Endodermal cell (in vitro differentiated cells): ENCODE measurements around the gene NCAN. TPM values are rescaled to one million over a fixed set of nuclear protein-coding genes. Genes with fewer than 3 reads are reported as not detected.

ENCODE experiments used
- DNase-seq: peaks from one replicate; pipeline ENCODE4 v3.0.0-alpha.2; 2017
- H3K27ac ChIP-seq: 2 replicates; pipeline ENCODE4 v1.5.1; 2013; ENCODE audit warnings: mild to moderate bottlenecking, low read depth, low read length, moderate library complexity
- H3K27me3 ChIP-seq: 2 replicates; pipeline ENCODE4 v1.6.1; 2013; ENCODE audit warnings: mild to moderate bottlenecking, low read length, moderate library complexity; ENCODE audit not compliant: insufficient read depth, control insufficient read depth, poor library complexity, severe bottlenecking
- H3K36me3 ChIP-seq: 2 replicates; pipeline ENCODE4 v1.7.0; 2013; ENCODE audit warnings: mild to moderate bottlenecking, low read length, moderate library complexity; ENCODE audit not compliant: control insufficient read depth, insufficient read depth
- H3K4me1 ChIP-seq: one replicate; pipeline ENCODE4 v1.7.0; 2013; ENCODE audit warnings: low read length; ENCODE audit not compliant: control insufficient read depth, insufficient read depth
- H3K4me3 ChIP-seq: 2 replicates; pipeline ENCODE4 v1.5.1; 2013; ENCODE audit warnings: mild to moderate bottlenecking, low read length, moderate library complexity
- H3K9ac ChIP-seq: 2 replicates; pipeline ENCODE4 v1.6.1; 2013; ENCODE audit warnings: mild to moderate bottlenecking, low read length, moderate library complexity; ENCODE audit not compliant: poor library complexity, severe bottlenecking; ENCODE audit errors: extremely low read depth
- H3K9me3 ChIP-seq: 2 replicates; pipeline ENCODE4 v1.6.1; 2013; ENCODE audit warnings: mild to moderate bottlenecking, low read length, moderate library complexity; ENCODE audit not compliant: control insufficient read depth
- H3K27ac Mint-ChIP-seq: 2 replicates; pipeline ENCODE4 v1.8.0; 2020; ENCODE audit warnings: mixed read lengths
- H3K27me3 Mint-ChIP-seq: 2 replicates; pipeline ENCODE4 v1.8.0; 2021; ENCODE audit warnings: mild to moderate bottlenecking, mixed read lengths; ENCODE audit not compliant: insufficient read depth
- H3K36me3 Mint-ChIP-seq: 2 replicates; pipeline ENCODE4 v1.8.0; 2020; ENCODE audit warnings: low read depth, mixed read lengths
- H3K4me1 Mint-ChIP-seq: 2 replicates; pipeline ENCODE4 v1.8.0; 2020; ENCODE audit warnings: mixed read lengths
- H3K4me3 Mint-ChIP-seq: 2 replicates; pipeline ENCODE4 v1.8.0; 2020; ENCODE audit warnings: mild to moderate bottlenecking, moderate library complexity, mixed read lengths
- H3K9me3 Mint-ChIP-seq: 2 replicates; pipeline ENCODE4 v1.8.0; 2020; ENCODE audit warnings: mild to moderate bottlenecking, mixed read lengths
- WGBS, 2 experiments: methylation state at CpG; one replicate each; pipeline versions ENCODE4 v1.1.5 to v1.1.7; 2013; ENCODE audit warnings: missing lambda C conversion rate in 2 of 2, mixed read lengths in 1 of 2; ENCODE audit not compliant: insufficient coverage in 1 of 2, insufficient read length in 1 of 2; 5-methylcytosine and 5-hydroxymethylcytosine counted together
- total RNA-seq, 2 donors: library from RNA; stranded (reverse); fragmentation: NEBNext Ultra II Directional in 1 of 2; extraction: Animal tissue kit (Norgen Biotek cat#: 25700) in 1 of 2; gene quantifications; 2 replicates in 1 of 2; 3 replicates in 1 of 2; pipeline ENCODE4 v1.2.1, GENCODE V29; 2021
- TF ChIP-seq, protein P1 (sequence below): fragments of 200-600 bp; sonication (generic); conservative IDR thresholded peaks from 2 replicates; pipeline ENCODE4 v1.5.0; 2021; ENCODE audit warnings: antibody characterized with exemption, mild to moderate bottlenecking

Gene NCAN
- total RNA-seq, 2 donors from 2014 or later: 0.77 to 4.2 TPM

GRCh38 chr19:19300613-19301012, 88.9 kb downstream of the NCAN start:
- 94 to 98% methylated on average over 9 to 12 of the region's 12 CpGs for WGBS, 2 experiments
- Mint-ChIP-seq H3K27me3 (no peaks in the 10 kb centered on the region), H3K4me1 (no peaks in the 10 kb centered on the region), H3K27ac (no peak overlapping the region), H3K9me3 (no peaks in the 10 kb centered on the region), H3K36me3 (peaks cover 56% of the 10 kb centered on the region), H3K4me3 (no peak overlapping the region)
- peaks cover 40% of the 10 kb centered on the region for H3K36me3 ChIP-seq
- H3K27ac ChIP-seq: no peak overlapping the region
- H3K4me3 ChIP-seq: no peak overlapping the region
- no peaks in the 10 kb centered on the region for H3K9me3 ChIP-seq
- no peaks in the 10 kb centered on the region for H3K4me1 ChIP-seq
- no peak overlapping the region for H3K9ac ChIP-seq
- TF ChIP-seq, protein P1, sequence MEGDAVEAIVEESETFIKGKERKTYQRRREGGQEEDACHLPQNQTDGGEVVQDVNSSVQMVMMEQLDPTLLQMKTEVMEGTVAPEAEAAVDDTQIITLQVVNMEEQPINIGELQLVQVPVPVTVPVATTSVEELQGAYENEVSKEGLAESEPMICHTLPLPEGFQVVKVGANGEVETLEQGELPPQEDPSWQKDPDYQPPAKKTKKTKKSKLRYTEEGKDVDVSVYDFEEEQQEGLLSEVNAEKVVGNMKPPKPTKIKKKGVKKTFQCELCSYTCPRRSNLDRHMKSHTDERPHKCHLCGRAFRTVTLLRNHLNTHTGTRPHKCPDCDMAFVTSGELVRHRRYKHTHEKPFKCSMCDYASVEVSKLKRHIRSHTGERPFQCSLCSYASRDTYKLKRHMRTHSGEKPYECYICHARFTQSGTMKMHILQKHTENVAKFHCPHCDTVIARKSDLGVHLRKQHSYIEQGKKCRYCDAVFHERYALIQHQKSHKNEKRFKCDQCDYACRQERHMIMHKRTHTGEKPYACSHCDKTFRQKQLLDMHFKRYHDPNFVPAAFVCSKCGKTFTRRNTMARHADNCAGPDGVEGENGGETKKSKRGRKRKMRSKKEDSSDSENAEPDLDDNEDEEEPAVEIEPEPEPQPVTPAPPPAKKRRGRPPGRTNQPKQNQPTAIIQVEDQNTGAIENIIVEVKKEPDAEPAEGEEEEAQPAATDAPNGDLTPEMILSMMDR: no peak
- no peaks in the 10 kb centered on the region for H3K27me3 ChIP-seq
- DNase-seq: no peak

Other genes starting within 250 kb of the NCAN start
- 100 to 1,000 TPM; 121 to 157 TPM for gene SUGP2, start 178.4 kb upstream of the NCAN start, total RNA-seq
- gene ARMC6, start 178.4 kb upstream of the NCAN start, total RNA-seq: 10 to 100 TPM; 26.1 to 37.8 TPM
- gene SLC25A42, start 148.0 kb upstream of the NCAN start, total RNA-seq: 1 to 10 TPM; 6.6 to 7.2 TPM
- 10 to 100 TPM; 56.1 to 66.6 TPM for gene TMEM161A, start 73.5 kb upstream of the NCAN start, total RNA-seq
- 1 to 10 TPM; 1.2 to 1.6 TPM for gene MEF2B, start 41.7 kb upstream of the NCAN start, total RNA-seq
- 10 to 100 TPM; 22.6 to 34.3 TPM for gene BORCS8, start 19.8 kb upstream of the NCAN start, total RNA-seq
- gene RFXANK, start 19.7 kb upstream of the NCAN start, total RNA-seq: 100 to 1,000 TPM; 117 to 122 TPM
- 10 to 100 TPM; 14.7 to 17.2 TPM for gene NR2C2AP, start 8.5 kb upstream of the NCAN start, total RNA-seq
- 10 to 100 TPM in 1 of 2 donors, 1 to 10 TPM in 1; 8.2 to 13.1 TPM for gene TM6SF2, start 61.3 kb downstream of the NCAN start, total RNA-seq
- gene SUGP1, start 108.6 kb downstream of the NCAN start, total RNA-seq: 10 to 100 TPM; 72.2 to 75.5 TPM
- 10 to 100 TPM; 64.1 to 64.3 TPM for gene MAU2, start 108.9 kb downstream of the NCAN start, total RNA-seq
- gene GATAD2A, start 193.7 kb downstream of the NCAN start, total RNA-seq: 100 to 1,000 TPM; 115 to 126 TPM